ENCODE measurements around the gene RAE1. TPM values are rescaled to one million over a fixed set of nuclear protein-coding genes. Genes with fewer than 3 reads are reported as not detected.

Gene RAE1
- total and polyA plus RNA-seq, 2 donors (not counting 3 experiments of a cell fraction or from before 2014, with no cell fraction given) = 34.1 to 55.8 TPM

DNA sequence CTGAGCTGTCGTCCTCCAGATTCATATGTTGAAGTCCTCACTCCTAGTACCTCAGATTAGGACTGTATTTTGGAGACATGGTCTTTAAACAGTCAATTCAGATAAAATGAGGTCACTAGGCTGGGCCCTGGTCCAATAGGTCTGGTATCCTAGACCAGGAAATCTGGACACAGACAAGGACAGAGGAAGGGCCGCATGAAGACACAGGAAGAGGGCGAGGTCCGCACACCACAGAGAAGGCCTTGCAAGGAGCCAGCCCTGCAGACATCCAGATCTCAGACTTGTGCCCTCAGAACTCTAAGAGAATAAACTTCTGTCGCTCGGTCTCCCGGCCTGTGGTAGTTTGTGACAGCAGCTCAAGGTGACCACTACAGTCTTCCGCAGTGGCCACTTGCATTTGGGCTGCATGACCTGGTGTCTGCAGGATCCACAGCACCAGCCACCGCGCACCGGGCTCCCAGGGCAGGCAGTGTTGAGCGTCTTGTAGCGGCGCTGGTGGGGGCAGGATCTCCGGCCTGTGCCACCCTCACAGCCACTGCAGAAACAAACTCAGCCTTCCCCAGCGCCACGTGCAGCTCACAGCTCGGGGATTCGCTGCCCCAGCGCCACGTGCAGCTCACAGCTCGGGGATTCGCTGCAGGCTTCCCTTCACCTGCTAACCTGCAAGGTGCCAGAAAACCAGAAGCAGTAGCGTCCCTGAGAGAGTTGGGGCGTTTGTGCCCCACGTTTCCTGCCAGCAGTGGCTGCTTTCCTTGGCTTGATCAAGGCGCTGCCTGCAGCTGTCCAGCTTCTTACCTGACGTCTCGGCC lies 34.1 kb downstream of the RAE1 start:
- dilution Hi-C loops (cut with MboI; ENCODE audit: extremely low pct_ligation_motif_present, low sequenced_read_pairs) (no loop called here), intact Hi-C loops (cut with micrococcal nuclease) (loop anchor here (5.0 to 10.0 kb wide), 3 partner anchors 207 to 827 kb away; partner anchors contain the start of gene PMEPA1)
- no TSS peak for BruUV-seq (replicated peaks)
- Histone ChIP-seq H2AFZ (ENCODE audit: low read depth, low read length) (no peak overlapping the region), H3K4me1 (ENCODE audit: control insufficient read depth, extremely low read depth, insufficient read depth, low read length) (peaks cover 9% of the 10 kb centered on the region), H3K27me3 (ENCODE audit: control insufficient read depth in 2 of 2, insufficient read depth in 2 of 2, low read length in 2 of 2) (no peaks in the 10 kb centered on the region), H3K4me2 (ENCODE audit: insufficient read depth, low read length) (no peak overlapping the region), H3K79me2 (ENCODE audit: control insufficient read depth, insufficient read depth, low read length) (no peaks in the 10 kb centered on the region), H3K36me3 (ENCODE audit: control insufficient read depth in 2 of 2, extremely low read depth in 1 of 2, insufficient read depth in 2 of 2, low read length in 2 of 2) (peaks cover 0 to 4% of the 10 kb centered on the region in 2 experiments), H3K27ac (ENCODE audit: insufficient read depth, low read depth, low read length) (no peak overlapping the region), H3K4me3 (replicated peaks in 1 of 3; ENCODE audit: insufficient read depth in 1 of 3, low read depth in 1 of 3, low read length in 3 of 3) (no peak overlapping the region), H3K9ac (replicated peaks; ENCODE audit: extremely low read depth, insufficient read depth, low read length) (no peak overlapping the region), H3K9me1 (replicated peaks; ENCODE audit: control insufficient read depth, extremely low read depth, insufficient read depth, low read length) (no peaks in the 10 kb centered on the region), H3K9me3 (replicated peaks; ENCODE audit: control insufficient read depth, insufficient read depth, low read length) (no peaks in the 10 kb centered on the region), H4K20me1 (replicated peaks; ENCODE audit: control insufficient read depth, extremely low read depth, insufficient read depth, low read length) (no peaks in the 10 kb centered on the region)
- DNase-seq (ENCODE audit: low read depth, low spot score) = no peak
- no peak for FAIRE-seq
- ChIA-PET POLR2A (no interaction called here), CTCF (interaction anchor here (1.4 to 7.3 kb wide), 2 partner anchors 108 to 111 kb away, joined by 4 to 86 read pairs; no protein-coding TSS in a partner anchor)
- TF ChIP-seq POLR2AphosphoS5 (IDR thresholded peaks at IDR 0.05; ENCODE audit: insufficient read depth, low read depth, low read length) (no peak), GATA2 (IDR thresholded peaks at IDR 0.05; ENCODE audit: insufficient read depth, insufficient read length, low read depth, low read length) (no peak), EZH2 (IDR thresholded peaks at IDR 0.05; ENCODE audit: borderline replicate concordance, low read depth, low read length, severe bottlenecking) (no peak), FOS (IDR thresholded peaks at IDR 0.05; ENCODE audit: borderline replicate concordance, insufficient read depth, low read length) (no peak), JUN (IDR thresholded peaks at IDR 0.05; ENCODE audit: borderline replicate concordance, insufficient read depth, insufficient read length, low read depth) (no peak), POLR2A (IDR thresholded peaks at IDR 0.05; ENCODE audit: low read depth, low read length) (no peak), MYC (IDR thresholded peaks at IDR 0.05; ENCODE audit: low read depth, low read length) (no peak)
- TF ChIP-seq, protein P1, sequence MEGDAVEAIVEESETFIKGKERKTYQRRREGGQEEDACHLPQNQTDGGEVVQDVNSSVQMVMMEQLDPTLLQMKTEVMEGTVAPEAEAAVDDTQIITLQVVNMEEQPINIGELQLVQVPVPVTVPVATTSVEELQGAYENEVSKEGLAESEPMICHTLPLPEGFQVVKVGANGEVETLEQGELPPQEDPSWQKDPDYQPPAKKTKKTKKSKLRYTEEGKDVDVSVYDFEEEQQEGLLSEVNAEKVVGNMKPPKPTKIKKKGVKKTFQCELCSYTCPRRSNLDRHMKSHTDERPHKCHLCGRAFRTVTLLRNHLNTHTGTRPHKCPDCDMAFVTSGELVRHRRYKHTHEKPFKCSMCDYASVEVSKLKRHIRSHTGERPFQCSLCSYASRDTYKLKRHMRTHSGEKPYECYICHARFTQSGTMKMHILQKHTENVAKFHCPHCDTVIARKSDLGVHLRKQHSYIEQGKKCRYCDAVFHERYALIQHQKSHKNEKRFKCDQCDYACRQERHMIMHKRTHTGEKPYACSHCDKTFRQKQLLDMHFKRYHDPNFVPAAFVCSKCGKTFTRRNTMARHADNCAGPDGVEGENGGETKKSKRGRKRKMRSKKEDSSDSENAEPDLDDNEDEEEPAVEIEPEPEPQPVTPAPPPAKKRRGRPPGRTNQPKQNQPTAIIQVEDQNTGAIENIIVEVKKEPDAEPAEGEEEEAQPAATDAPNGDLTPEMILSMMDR (IDR thresholded peaks at IDR 0.05; ENCODE audit: extremely low read depth in 1 of 2, insufficient read depth in 1 of 2, low read depth in 1 of 2, low read length in 2 of 2) = no peak
